ENCODE data around the gene ENO2.
"Not testable (repeated sequence)": the region's sequence is repeated elsewhere in the genome, so short reads cannot be mapped to it uniquely, and the experiment has no call there.

ENO2 gene

DNA sequence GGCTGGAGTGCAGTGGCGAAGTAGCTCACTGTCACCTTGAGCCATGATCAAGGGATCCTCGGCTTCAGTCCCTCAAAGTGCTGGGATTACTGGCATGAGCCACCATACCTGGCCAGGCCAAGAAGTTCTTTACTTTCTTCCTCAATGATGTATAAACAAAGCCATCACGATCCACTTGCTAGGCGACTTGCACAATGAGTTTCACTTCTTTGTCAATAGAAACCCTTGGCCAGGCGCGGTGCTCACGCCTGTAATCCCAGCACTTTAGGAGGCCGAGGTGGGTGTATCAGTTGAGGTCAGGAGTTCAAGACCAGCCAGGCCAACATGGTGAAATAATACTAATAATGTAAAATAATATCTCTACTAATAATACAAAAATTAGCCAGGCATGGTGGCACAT is 26.9 kb upstream of the ENO2 start:
- DNase-seq = no peak

DNA sequence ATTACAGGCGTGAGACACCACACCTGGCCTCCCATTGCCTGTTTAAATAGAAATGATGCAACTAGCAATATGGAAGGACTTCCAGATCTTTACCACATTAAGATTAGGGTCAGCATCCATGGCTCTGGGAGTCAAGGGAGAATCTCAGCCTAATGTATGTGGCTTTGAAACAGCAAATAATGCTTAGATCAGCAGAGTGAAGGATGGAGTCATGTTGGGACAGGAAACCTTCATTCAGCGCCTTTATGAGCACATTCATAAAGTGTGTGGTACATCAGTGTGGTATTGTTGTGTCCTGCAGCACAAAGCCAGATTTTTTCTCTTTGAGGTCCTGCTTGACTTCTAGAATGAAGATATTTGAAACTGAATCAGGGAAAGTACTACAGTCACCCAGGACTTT is 26.0 kb upstream of the ENO2 start:
- no peak for DNase-seq

DNA sequence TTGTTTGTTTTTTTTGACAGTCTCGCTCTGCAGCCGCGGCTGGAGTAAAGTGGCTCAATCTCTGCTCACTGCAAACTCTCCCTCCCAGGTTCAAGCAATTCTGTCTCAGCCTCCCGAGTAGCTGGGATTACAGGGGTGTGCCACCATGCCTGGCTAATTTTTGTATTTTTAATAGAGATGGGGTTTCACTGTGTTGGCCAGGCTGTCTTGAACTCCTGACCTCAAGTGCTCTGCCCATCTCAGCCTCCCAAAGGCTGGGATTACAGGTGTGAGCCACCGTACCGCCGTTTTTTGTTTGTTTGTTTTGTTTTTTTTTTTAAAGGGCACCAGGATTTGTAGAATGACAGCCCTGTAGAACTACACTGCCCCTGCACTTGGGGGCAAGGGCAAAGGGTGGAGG is 25.6 kb upstream of the ENO2 start:
- DNase-seq = not testable (repeated sequence)

DNA sequence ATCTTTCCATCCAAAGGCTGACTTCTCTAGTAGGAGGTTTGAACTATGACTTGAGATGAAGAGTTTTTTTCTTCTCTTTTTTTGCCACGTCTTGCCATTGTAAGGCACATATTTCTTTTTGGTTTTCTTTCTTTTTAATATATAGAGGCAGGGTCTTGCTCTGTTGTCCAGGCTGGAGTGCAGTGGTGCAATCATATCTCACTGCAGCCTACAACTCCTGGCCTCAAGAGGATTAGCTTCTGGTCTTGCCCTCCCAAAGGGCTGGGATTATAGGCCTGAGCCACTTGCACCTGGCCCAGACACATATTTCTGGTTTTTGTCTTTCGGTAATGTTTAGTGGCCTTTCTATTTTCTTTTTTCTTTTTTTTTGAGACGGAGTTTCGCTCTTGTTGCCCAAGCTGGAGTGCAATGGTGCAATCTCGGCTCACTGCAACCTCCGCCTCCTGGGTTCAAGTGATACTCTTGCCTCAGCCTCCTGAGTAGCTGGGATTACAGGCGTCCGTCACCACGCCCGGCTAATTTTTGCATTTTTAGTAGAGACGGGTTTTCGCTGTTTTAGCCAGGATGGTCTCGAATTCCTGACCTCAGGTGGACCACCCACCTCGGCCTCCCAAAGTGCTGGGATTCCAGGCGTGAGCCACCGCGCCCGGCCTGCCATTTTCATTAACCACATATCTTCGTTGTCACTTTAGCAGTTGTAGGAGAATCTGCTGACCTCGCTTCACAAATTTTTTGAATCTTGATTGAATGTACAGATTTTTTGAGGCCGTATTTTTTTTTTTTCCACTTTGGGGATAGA is 24.4 kb upstream of the ENO2 start:
- not testable (repeated sequence) for DNase-seq

DNA sequence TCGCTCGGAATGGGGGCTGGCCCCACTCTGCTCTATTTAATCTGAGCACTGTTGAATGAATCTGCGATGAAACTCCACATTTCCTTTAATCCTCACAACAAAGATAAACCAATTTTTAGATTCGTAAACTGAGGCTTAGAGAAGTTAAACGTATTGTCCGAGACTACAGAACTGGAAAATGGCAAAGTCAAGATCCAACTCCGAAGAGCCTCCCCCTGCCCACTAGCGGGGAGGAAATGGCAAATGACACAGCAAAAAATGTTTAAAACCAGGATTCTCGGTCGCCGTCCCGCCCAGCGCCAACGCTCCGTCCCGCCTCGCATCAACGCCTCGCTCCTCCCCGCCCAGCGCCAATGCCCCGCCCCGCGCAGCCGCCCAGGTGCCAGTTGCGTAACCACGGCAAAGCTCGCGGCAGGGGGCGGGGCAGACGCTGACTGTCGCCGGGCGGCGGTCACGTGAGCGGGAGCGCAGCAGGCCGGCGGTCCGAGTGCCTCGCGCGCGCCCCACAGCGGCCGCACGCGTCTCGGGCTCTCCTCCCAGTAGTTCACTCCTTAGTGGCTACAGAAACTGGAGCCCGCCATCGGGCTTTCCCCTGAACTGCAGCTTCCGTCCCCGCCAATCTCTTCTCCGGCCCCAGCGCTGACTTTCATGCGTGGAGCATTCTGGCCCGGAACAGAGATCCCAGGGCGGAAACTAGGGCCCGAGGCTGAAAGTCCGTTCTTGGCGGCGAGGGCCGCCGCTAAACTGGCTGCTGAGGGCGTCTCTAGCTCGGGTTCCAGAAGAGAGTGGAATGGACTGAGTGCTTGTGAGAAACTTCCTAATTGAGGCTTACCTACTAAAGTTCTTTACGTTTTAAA is 23.4 kb upstream of the ENO2 start:
- peak; percentile 98 for DNase-seq

DNA sequence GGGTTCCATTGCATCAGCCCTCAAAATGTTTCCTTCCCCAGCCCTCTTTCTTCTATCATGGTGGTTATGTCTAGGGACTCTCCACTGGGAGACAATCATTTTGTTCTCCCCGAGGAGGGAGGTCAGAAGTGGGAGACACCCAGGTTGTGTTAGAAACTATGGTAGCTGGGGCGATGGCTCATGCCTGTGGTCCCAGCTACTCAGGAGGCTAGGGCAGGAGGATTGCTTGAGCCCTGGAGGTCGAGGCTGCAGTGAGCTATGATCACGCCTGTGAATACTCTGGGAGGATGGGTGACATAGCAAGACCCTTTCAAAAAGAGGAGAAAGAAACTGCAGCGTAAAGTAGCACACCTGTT is 22.8 kb upstream of the ENO2 start:
- DNase-seq = no peak

DNA sequence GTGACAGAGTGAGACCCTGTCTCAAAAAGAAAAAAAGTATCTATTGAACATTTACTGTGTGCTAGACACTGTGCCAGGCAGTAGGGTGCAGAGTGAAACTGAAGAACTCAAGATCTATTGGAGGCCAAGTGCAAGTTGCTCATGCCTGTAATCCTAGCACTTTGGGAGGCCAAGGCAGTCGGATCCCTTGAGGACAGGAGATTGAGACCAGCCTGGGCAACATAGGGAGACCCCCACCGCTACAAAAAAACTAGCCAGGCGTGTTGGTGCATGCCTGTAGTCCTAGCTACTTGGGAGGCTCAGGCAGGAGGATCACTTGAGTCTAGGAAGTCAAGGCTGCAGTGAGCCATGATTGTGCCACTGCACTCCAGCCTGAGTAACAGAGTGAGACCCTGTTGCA is 21.7 kb upstream of the ENO2 start:
- DNase-seq = not testable (repeated sequence)

DNA sequence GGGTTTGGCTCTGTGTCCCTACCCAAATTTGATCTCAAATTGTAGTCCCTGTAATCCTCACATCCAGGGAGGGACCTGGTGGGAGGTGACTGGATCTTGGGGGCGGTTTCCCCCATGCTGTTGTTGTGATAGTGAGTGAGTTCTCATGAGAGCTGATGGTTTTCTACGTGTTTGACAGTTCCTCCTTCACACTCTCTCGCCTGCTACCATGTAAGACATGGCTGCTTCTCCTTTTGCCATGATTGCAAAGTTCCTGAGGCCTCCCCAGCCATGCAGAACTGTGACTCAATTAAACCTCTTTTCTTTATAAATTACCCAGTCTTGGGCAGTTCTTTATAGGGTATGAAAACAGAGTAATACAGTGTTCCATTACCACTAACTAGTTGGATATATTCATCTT is 20.1 kb upstream of the ENO2 start:
- DNase-seq = no peak

DNA sequence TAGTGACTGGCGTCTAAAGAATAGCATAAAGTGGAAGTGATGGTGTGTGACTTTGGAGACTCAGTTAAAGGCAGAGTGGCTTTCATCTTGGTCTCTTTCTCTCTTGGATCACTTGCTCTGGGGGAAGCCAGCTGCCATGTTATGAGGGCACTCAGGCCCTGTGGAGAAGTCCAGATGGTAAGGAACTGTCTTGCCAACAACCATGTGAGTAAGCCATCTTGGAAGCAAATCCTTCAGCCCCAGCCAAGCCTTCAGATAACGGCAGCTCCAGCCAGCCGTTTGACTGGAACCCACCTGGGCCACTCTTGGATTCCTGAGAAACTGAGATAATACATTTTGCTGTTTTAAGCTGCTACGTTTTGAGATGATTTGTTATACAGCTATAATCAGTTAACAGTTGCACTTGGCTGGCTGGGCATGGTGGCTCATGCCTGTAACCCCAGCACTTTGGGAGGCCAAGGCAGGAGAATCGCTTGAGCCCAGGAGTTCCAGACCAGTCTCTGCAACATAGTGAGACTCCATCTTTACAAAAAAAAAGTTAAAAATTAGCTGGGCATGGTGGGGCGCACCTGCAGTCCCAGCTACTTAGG is 17.4 kb upstream of the ENO2 start:
- DNase-seq = no peak

DNA sequence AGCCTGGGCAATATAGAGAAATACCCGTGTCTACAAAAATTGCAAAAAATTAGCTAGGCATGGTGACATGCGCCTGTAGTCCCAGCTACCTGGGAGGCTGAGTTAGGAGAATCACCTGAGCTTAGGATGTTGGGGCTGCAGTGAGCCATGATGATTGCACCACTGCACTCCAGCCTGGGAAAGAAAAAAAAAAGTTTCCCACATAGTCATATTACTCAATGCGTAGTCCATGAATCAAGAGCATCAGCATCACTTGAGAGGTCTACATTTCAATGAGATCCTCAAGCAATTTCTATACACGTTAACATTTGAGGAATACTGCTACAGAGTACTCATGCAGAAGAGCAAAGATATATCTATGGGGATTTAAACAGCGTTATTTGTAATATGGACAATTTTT is 15.0 kb upstream of the ENO2 start:
- no peak for DNase-seq

DNA sequence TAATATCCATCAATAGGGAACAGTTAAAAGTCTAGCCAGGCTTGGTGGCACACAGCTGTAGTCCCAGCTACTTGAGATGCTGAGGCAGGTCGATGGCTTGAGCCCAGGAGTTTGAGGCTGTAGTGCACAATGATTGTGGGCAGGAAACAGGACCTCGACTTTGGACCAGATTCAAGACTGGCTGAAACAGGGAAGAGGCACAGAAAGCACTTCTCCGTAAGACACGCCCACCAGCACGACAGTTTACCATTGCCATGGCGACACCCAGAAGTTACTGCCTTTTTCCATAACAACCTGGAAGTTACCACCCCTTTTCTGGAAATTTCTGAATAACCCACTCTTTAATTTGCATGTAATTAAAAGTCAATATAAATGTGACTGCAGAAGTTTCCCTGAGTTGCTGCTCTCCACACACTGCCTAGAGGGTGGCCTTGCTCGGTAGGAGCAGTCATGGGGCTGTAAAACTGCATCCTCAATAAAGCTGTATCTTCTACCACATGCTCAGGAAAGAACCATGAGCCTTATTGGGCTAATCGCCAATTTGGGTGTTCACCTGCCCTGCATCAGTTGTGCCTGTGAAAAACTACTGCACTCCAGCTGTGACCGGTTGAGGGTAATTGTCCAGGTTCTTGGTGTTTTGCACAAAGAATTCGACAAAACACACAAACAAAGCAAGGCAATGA is 14.4 kb upstream of the ENO2 start:
- DNase-seq = peak; percentile 51

DNA sequence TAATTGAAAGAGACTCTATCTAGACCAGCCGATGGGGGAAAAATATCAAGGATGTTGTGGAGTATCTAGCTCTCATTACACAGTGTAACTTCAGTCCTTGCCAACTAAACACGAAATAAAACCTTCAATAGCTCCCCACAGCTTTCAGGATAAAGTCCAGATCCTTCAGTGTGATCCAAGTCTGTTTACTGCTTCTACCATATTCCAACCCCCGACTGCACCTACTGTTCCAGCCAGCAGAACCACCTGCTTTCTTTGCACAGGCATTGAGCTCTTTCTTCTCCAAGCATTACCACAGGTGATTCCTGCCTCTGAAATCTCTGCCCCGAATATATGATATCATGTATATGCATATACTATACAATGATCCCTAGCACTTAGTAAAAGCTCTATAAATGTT is 11.9 kb upstream of the ENO2 start:
- DNase-seq = no peak

DNA sequence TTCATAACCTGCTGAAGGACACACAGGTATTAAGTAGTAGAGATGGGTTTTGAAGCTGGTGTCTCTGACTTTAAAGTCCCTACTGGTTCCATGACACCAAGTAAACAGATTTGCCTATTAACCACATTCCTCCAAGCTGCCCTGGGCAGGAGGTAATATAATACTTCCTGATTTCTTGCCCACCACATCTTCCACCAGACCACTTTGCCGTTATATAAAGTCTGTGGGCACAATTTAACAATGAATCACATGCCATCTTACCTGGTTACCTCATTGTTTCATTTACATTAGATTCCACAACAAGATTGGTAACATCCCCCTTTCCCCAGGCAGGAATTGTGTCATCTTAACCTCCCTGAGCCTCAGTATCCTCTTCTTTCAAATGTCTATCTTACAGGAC is 10.7 kb upstream of the ENO2 start:
- no peak for DNase-seq

DNA sequence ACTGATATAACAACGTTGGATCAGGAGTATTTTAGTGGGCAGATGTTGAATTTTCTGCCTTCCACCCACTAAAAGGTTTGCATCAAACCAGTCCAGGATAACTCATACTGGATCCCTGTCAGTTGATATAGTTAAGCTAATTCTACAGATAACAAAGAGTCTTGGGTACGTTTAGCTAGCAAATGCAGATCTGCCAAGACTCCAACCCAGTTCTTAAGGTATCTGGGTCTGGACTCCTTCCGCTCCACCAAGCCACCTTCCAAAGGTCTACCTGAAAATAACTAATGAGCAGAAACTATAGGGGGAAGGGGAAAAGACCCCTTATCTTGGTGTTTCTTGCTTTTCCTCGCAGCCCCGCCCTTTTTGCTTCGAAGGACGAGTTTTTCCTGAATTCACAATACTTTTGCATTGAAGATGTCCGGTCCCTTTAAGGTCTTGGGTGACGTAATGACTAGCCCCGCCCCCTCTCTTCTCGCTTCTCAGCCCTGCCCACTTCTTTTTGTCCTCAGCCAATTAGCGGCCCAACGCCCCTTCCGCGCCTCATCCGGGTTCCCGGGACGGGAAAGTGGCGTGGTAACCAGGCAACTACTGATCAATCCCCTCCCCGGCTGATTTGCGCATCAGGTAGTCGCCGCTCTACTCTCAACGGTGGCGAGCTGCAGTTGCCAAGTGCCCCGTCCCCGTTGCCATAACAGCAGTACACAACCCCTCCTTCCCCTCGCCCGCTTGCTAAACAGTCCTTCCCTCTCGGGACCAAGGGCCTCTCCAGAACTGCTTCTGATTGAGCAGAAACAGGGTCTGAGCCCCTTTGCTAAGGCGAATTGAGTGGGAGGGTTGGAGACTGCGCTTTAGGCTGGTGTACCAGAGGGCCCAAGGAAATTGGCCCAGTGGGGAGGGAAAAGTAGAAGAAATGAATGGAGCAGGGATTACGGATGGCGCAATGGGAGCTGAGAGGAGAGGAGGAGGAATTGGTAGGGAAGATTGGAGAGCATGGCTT is 9.8 kb upstream of the ENO2 start, which contains the start of gene LRRC23:
TSS of gene LRRC23 (plus strand) at position 543 of the 997 bp plus-strand sequence. CDS start 812 bp downstream, outside the sequence.
- DNase-seq = peak; percentile 99

DNA sequence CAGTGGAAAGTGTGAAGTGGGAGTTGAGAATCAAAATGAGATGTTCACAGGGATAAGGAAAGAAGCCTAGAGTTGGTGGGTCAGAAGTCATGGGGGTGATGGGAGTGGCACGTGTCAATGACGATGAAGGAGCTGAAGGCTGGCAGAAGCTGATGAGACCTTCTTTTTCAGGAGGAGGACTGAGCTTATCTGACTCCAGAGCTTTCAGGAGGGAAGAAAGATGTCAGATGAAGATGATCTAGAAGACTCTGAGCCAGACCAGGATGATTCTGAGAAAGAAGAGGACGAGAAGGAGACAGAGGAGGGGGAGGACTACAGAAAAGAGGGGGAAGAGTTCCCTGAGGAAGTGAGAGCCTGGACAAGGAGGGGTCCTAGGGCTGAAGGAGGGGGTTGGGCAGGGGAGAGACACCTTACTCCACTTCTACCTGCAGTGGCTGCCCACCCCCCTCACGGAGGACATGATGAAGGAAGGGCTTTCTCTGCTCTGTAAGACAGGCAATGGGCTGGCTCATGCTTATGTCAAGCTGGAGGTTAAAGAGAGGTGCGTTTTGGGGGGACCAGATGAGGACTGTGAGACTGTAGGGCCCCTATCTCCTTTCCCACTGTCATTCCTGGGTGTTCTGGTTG is 8.9 kb upstream of the ENO2 start:
- no peak for DNase-seq

DNA sequence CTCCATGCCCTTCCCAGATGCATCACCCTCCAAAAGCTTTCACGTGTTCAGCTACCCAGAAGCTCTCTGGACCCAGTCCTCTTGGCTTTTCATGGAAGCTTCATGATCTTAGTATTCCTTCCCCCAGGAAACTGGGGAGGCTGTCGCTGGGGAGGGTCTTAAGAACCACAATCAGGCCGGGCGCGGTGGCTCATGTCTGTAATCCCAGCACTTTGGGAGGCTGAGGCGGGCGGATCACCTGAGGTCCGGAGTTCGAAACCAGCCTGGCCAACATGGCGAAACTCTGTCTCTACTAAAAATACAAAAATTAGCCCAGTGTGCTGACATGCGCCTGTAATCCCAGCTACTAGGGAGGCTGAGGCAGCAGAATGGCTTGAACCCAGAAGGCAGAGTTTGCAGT is 6.2 kb upstream of the ENO2 start:
- DNase-seq = not testable (repeated sequence)

DNA sequence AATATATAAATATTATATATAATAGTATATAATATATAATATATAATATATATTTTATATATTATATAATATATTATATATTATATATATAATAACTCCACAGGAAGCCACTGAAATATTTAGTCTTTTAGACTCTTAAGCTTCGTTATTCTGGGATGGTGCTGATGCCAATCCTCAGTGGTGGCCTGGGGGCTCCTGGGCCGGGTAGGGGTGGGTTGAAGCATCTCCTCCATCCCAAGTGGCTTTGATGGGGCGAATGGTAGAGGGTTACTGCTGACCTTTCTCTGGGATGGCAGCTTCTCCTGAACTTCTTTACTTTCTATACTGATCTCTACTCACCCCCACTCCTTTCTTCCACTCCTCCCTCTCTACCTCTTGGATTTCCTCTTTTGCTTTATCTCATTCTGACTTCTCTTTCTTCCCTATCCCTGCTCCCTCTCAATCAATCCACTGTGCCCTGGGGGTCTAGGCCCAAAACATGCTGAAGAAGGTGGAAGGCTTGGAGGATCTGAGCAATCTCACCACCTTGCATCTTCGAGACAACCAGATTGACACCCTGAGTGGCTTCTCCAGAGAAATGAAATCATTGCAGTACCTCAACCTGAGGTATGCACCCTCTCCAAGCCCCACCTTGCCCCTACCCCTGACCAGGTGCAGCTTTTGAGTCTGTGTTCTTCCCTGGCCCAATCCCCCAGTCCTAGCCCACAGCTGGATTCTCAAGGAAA is 4.8 kb upstream of the ENO2 start:
- no peak for DNase-seq

DNA sequence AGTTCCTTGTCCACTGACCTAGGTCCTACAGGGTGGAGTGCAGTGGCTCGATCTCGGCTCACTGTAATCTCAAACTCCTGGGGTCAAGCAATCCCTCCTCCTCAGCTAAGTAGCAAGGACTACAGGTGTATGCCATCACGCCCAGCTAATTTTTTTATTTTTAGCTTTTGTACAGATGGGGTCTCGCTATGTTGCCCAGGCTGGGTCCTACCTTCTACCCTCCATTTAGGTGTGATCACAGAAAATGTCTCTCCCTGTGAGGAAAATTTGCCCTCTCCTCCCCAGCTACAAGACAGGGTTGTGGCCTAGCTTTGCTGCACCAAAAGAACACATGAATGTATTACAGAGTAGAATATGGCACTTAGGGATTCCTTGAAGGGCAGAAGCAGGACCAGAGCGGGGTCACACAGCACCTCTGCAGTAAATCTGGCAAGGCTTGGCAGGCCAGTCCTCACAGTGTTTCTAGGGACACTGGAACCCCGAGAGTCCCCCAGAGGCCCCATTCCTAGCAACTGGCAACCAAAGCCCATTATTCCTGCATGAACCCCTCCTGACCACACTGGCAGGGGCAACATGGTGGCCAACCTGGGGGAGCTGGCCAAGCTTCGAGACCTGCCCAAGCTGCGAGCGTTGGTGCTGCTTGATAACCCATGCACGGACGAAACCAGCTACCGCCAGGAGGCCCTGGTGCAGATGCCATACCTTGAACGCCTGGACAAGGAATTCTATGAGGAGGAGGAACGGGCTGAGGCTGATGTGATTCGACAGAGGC is 2.0 kb upstream of the ENO2 start:
- no peak for DNase-seq

DNA sequence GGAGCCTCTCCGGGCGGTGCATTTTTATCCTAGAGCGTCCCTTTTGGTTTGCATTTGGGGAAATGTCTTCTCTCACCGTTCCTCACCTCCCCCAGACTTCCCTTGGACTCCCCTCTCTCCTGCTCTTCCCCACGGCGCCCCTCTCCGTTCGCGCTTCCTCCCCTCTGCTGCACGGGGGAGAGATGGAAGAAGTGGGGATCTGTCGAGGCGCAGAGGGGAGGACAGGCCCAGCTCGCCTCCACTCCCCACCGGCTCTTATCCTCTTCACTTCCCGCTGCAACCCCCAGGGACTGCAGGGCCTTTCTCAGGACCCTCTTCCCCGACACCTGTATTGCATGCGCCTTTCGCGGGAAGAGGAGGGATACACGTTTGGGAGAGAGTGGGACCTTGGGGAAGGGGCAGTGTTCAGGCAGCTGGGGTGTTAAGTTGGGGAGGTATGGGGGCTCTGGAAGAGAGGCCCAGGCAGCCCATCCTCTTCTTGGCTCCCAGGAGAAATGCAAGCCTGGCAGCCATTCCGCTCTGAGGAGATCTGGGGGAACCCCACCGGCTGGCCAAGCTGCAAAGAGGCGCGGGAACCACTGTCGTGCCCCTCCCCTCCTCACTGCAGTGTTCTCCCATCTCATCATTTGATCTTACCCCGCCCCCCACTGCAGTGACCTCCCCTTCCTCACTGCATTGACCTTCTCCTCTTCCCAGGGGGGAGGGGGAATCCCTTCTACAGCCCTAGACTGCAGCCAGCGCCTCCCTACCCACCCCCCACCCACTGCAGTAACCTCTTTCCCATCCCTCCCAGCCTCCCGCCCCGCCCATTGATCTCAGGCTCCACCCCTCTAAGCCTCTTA is 788 bp downstream of the ENO2 start:
- peak; percentile 31 for DNase-seq
